NCI-H446 treated with DMSO at 0.1 percent for 48 hours (cell line): ENCODE data around the gene WAC.
"Not testable (repeated sequence)": the region's sequence is repeated elsewhere in the genome, so short reads cannot be mapped to it uniquely, and the experiment has no call there.

Experiments
- DNase-seq: peaks from one replicate; lab custom pipeline; 2025; lab: John Stamatoyannopoulos, UW

WAC gene

DNA sequence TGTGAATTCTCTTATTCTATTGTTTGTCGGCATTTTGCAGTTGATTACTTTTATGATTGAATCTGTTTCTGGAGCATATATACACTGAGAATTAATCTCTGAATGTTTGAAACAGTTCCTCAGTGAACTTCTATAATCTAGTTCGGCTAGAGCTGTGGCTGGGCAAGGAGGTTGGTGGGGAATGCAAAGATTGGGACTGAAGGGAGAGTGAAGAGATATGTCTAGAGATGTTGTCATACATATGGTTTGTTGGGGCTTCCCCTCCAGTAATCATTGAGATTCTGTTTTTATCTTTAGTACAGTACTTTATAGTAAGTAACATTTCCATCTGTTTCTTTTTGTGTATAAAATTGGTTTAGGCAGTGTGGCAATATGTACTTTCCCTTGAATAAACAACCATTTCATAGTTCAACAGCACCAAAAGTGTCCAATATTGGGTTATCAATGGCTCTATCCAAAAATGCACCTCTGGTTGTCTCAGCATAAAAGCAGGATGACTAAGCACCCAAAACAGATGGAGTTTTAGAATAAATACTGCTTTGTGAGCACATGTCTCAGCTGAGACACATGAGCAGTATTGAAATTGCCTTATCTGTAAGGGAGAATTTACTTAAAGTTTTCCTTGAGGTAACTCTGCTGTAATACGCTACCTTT lies 36.7 kb downstream of the WAC start:
- DNase-seq, result no peak

DNA sequence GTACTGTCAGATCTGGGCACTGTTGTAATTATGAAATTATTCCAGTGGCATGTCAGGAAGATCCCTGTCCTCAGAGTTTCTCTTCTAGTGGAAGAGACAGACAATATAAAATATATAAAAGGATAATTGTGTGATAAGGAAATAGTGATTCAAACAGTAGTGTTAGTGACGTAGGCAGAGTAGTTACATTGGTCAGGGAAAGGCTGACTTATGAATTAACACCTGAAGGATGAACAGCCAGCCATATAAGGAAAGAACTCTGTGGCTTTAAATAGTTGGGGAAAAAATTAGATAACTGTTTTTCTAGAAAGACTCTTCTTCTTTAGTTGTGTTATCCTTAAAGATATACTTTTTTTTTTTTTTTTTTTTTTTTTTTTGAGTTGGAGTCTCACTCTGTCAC lies 37.7 kb downstream of the WAC start:
- DNase-seq, result no peak

DNA sequence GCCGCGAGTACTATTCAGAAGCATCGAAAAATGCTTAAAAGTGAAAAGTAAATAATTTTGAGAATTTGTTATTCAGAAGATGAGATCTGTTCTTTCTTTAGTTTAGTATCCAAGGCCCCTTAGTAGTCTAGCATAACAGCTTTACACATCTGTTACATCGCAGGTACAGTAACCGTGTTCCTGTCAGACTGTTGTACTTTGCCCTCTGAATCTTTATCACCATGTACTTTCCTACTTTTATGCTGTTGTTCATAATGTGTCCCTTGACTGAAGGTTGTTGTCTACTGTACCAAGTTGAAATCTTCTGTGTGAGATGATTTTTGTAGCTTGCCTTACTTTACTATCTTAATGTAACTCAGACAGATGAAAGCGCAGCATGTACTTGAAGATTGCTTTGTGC lies 38.3 kb downstream of the WAC start:
- DNase-seq, result no peak

DNA sequence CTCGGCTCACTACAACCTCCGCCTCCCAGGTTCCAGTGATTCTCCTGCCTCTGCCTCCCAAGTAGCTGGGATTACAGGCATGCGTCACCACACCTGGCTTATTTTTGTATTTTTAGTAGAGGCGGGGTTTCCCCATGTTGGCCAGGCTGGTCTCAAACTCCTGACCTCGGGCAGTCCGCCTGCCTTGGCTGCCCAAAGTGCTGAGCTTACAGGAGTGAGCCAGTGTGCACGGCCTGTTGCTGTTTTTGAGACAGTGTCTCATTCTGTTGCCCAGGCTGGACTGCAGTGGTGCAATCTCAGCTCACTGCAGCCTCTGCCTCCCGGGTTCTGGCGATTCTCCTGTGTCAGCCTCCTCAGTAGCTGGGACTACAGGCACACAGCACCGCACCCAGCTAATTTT lies 41.3 kb downstream of the WAC start:
- not testable (repeated sequence) for DNase-seq

DNA sequence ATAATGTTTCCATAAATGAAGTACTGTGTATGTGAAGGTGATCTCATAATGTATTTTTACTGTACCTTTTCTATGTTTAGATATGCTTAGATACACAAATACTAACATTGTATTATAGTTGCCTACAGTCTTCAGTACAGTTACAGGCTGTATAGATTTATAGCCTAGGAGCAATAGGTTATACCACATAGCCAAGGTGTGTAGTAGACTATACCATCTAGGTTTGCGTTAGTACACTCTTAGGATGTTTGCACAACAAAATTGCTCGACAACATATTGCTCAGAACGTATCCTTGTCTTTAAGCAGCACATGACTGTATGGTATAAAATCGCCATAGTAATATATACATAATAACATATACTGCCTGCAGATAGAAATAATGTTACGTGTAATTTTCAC lies 42.9 kb downstream of the WAC start:
- DNase-seq, result no peak

DNA sequence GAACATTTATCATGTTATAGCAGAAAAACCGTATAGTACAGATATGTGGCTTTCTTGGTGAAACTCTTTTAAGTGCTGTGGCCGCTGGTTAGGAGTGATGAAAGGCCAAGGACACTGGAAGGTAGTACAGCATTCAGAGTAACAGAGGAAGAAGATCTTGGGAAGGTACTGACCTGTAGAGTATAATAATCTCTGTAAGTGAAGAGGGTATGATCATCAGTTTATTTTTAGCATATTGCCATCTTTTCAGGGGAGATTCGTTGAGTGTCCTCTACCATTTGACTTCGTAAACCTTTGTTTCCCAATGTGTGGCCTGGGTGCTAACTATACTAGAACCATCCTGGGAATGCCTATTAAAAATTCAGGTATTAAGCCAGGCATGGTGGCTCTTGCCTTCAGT lies 44.6 kb downstream of the WAC start:
- DNase-seq, result no peak

DNA sequence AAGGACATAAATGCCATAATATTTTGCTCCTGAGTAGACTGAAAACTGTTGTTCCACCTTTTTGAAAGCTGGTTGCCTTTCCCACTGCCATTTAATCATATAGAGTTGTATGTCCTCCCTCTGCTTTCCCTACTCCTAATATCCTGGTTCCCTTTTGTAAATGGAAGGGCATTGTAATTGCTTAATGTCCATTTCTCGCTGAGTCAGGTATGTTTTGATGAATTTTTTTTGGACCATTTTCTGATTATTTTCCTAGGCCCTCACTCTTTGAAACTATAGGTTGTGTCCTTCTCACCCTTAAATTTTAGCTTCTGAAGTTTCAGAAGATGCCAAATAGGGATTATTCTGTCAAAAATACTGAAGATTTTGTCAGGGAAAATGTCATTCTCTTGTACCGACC lies 45.5 kb downstream of the WAC start:
- DNase-seq, result no peak

DNA sequence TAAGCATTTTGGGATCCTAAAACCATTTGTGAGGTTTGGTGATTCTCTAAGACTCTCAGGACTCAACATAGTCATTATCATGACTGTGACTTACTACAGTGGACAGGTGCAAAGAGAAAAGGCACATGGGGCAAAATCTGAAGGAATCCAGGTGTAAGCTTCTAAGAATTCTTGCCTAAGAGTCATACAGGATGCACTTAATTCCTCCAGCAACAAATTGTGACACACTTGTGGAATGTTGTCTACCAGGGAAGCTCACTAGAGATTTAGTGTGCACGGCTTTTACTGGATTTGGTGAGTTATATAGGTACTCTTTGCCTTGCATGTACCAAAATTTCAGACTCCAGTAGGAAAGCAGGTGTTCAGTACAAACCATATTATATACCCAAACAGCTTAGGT lies 47.9 kb downstream of the WAC start:
- no peak for DNase-seq

DNA sequence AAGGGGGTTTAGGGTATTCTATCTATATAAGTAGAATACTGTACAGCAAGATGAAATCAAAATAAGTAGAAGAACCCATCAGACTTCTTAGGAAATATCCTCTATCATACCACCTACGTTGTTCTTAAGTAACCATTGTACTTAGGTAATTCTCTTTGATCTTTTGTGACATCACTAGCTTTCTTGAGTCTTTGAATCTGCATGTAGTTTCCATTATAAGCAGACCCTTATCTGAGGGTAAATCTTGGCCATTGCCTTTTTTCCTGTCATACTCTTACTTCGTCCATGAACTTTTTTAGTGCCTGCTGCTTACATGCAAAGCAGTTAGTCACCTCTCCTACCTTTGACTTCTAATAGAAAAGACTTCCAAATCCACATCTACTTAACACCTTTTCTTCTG lies 49.0 kb downstream of the WAC start:
- DNase-seq, result no peak

DNA sequence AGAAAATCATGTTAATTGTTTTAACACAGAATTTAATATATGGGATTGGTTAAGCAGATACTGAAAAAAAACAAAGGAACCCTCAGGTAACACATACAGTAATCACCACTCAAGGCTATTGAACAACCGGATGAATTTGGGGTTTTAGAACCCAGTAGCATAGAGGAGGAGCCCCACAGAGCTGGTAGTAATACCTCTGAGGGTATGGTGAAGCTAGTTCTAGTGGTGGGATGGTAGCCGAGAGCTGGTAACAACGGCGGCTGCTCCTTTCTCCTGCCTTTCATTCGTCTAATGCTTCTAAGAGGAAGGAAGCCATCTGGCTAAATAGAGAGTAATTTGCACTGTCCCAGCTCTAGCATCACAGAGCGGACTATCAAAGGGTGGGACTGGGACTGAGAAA lies 52.2 kb downstream of the WAC start:
- DNase-seq, result no peak

DNA sequence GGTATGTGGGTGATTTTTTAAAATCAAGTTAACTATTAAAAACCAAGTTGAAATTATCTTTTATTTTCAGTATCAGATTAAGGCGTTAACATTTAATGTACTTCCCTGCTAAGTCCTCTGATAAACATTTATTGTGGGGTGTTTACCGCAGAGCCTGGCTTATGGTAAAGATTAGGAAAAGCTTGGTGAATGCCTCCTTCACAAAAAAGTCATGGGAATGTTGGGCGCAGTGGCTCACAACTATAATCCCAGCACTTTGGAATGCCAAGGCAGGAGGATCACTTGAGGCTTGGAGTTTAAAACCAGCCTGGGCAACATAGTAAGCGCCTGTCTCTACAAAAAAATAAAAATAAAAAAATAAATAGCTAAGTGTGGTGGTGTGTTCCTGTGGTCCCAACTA lies 53.3 kb downstream of the WAC start:
- DNase-seq, result no peak

DNA sequence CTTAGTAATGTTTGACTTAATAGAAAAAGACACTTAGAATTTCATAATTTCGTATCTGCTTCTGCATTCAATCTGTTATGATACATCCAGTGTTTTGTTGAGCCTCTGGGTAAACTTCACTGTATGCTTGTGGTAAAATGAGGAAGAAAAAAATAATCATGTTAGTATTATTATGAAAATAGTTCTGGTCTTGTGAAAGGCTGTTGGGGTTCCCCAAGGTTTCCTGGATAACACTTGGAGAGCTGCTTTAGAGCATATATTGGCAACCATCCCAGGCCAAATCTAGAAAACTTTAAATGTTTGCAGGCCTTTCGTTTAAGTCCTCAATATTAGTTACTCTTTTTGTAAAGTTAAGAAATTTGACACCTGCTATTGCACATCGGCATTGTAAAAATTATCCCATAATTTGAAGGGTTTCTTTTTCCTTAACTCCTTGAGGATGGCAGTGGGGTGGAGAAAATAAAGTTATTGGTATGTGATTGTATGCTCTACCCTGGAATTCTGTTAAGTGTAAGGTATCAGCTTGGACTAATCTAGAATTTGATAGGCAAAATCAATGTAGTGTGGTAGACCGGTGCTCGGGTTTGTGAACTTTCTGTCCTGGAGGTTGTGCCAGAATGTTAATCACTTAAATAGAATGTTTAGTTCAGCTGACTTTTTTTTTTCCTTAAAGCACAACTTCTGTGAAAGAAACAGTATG lies 54.5 kb downstream of the WAC start:
- no peak for DNase-seq

DNA sequence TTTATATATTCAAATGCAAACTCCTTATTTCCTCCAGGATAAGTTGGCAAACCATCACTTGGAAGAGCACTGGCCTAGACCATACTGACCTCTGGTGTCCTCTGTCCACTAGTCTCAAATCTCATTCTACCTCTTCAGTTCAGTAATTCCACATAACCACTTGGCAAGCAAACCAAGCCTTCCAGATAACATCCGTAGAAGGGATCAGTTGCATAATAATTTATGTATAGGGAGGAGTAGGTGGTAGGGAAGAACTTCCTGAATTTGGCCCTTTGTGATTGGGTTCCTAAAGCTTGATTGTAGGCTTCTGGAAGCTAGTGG lies 55.0 kb downstream of the WAC start:
- no peak for DNase-seq

DNA sequence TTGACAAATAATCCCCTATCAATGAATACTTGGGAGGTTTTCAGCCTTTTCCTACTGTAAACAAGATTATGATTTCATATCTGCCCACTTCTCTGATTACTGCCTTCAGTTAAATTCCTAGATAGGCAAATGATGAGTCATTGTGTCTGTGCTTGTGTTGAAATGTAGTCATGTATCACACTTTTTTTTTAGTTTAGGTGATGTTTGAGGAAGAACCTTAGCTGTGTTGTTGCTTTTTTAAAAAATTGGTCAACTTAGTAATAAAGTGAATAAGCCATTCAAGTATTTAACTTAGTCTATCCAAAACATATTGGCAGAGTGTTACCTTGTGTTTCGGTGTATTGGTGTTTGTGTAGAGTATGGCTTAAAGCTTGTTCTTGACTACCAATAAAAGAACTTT lies 60.0 kb downstream of the WAC start:
- DNase-seq, result no peak

DNA sequence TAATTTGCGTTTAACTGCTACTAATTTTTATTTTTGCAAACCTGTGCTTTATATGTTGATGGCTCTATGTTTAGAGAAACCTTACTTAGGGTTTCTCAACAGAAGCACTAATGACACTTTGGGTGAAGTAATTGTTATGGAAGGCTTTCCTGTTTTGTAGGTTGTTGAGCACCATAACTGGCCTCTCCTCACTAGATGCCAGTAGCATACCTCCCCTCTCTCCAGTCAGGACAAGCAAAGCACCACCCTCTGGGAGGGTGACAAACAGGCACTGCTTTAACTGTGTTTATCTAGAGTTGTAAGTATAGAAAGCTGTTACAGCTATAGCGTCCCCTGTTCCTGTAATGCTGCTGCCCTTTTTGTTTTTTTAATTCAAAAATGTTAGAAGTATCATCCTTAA lies 60.9 kb downstream of the WAC start:
- DNase-seq, result no peak

DNA sequence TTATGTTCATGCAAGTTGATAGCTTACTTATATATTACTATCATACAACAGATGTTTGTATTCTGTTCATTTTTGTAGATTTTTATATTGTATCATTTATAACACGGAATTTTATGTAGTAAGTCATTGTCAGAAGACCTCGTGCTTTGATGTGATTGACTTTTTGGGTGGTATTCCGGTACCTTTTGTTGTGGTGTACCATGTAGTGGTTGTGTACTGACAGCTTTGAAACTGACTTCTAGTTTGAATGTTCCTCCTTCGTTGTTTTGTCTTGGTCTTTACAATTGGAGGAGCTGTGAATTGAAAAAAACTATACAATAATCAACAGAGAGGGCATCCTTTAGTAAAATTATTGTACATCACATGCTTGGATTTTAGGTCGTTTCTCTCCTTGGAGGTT lies 61.5 kb downstream of the WAC start:
- no peak for DNase-seq

DNA sequence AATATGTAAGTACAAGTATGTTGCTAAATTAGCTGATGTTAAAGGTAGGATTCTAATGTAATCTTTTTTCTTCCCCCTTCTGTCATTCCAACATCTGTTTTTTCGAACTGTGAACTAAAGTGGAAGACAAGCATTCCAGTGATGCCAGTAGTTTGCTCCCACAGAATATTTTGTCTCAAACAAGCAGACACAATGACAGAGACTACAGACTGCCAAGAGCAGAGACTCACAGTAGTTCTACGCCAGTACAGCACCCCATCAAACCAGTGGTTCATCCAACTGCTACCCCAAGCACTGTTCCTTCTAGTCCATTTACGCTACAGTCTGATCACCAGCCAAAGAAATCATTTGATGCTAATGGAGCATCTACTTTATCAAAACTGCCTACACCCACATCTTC lies 62.7 kb downstream of the WAC start:
- DNase-seq, result no peak

DNA sequence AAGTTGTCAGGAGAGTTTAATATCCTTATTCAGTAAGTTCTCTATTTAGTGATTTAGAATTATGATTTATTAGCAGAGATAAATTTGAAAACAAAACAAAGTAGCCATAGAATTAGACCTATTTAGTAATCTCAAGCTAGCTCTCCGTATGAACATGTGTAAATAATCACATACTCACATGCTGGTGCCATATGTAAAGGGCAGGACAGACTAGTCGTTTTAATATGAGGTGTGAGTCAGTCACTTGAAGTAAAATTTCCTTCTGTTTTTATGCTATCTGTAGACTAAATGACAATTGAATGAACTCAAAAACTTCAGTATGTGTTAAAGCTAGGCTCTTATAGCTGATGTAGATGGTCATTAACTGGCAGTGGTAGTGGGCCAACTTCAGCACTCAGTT lies 67.1 kb downstream of the WAC start:
- no peak for DNase-seq

DNA sequence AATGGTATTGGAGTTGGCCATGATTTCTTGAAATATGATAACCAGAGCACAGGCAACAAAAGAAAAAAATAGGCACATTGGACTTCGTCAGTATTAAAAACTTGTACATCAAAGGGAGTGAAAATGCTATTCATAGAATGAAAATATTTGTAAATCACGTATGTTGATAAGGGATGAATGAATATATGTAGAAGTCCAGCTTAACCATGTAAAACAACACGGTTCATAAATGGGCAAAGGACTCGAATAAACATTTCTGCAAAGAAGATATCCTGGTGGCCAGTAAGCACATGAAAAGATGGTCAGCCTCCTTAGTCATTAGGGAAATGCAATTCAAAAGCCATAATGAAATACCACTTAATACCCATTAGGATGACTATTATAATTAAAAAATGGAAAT lies 68.1 kb downstream of the WAC start:
- DNase-seq, result no peak

DNA sequence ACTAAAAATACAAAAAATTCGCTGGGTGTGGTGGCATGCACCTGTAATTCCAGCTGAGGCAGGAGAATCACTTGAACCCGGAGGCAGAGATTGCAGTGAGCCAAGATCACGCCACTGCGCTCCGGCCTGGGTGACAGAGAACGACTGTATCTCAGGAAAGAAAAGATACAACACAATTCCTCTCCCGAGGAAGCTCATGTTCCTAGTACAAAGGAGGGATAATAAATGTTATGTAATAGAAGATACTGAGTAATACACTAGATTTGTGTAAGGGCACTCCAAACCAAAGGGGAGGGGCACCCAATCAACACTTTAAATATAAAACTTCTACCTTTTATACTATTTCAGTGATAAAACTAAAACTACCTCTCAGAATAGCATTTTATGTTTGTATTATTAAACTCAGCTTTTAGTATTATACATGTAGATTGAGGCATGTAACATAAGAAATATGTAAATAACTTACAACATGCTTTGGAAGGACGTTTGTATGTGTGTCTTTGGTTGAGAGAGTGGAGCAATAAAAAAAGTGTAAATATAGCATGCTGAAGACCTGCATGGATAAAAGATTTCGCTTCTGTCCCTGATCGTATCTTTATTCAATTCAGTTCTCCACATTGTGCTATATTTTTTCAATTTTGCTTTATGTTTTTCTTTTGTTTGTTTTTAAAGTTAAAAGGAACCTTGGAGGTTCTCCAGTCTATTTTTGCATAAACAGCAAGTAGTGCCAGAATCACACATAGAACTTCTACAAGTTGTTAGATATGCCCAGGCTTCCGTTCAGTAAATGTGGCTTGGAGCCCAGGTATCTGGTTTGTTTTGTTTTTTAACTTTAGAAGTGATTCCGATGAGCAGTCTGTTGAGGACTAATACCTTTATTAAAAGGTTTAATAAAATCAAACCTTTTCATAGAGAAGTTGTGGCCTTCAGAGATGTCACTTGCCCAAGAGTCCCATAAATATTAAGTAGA lies 71.9 kb downstream of the WAC start:
- DNase-seq, result no peak

DNA sequence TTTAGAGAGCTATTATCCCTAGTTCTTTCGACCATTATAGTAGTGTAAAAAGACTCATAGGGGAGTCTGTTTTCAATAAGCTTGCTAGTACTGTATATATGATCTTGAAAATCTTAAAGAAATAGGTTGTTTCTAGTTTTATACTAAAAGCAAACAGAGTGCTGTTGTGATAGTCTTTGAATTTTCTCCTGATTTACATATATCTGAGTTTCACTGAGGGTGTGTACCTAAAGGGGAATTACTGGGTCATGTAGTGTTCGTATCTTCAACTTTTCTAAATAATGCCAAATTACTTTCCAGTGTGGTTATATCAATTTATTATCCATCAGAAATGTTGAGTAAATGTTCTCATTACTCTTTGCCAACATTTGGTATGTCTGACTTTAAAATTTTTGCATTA lies 73.7 kb downstream of the WAC start:
- no peak for DNase-seq

DNA sequence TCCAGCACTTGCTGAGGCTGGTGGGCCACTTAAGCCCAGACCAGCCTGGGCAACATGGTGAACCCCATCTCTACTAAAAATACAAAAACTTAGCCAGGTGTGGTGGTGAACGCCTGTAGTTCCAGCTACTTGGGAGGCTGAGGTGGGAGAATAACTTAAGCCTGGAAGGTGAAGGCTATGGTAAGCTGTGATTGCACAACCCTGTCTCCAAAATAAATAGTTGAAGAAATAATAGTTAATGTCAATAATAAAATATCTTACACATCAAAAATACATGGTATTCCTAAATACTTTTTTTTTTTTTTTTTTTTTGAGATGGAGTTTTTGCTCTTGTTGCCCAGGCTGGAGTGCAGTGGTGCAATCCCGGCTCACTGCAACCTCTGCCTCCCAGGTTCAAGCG lies 76.7 kb downstream of the WAC start:
- not testable (repeated sequence) for DNase-seq

DNA sequence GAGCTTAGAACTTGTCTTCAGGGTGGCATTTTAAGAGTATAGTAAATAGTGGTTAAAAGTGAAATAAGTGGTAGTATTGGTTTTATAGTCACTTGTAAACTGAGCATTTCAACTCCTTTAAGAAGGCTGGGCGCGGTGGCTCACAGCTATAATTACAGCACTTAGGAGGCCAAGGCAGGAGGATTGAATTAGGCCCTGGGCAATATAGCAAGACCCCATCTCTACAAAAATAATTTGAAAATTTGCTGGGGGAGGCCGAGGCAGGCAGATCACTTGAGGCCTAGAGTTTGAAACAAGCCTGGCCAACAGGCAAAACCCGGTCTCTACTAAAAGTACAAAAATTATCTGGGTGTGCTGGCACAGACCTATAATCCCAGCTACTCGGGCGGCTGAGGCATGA lies 80.0 kb downstream of the WAC start:
- no peak for DNase-seq
